ENCODE measurements around the gene OR10AD1.

Gene OR10AD1

GRCh38 chr12:48199774-48200221 lies 3.3 kb downstream of the OR10AD1 start:
- Mint-ChIP-seq H3K36me3 (ENCODE audit: low read depth) (peaks cover 32% of the 10 kb centered on the region), H3K27me3 (no peaks in the 10 kb centered on the region), H3K4me1 (peaks cover 36% of the 10 kb centered on the region), H3K27ac (peak overlapping the region; percentile 96), H3K9me3 (peaks cover 32% of the 10 kb centered on the region), H3K4me3 (peak overlapping the region; percentile 86)
- DNase-seq (no peak), ATAC-seq (no peak)

GRCh38 chr12:48198985-48199384 lies 4.1 kb downstream of the OR10AD1 start:
- Mint-ChIP-seq H3K27me3 (peaks cover 3% of the 10 kb centered on the region), H3K36me3 (ENCODE audit: low read depth) (peaks cover 25% of the 10 kb centered on the region), H3K9me3 (peaks cover 24% of the 10 kb centered on the region), H3K4me1 (peaks cover 36% of the 10 kb centered on the region), H3K4me3 (peak overlapping the region; percentile 86), H3K27ac (peak overlapping the region; percentile 96)
- ATAC-seq: no peak
- no peak for DNase-seq

GRCh38 chr12:48198672-48198971 lies 4.5 kb downstream of the OR10AD1 start:
- Mint-ChIP-seq H3K27ac (peak overlapping the region; percentile 96), H3K9me3 (peaks cover 21% of the 10 kb centered on the region), H3K36me3 (ENCODE audit: low read depth) (peaks cover 21% of the 10 kb centered on the region), H3K4me1 (peaks cover 36% of the 10 kb centered on the region), H3K27me3 (peaks cover 6% of the 10 kb centered on the region), H3K4me3 (peak overlapping the region; percentile 86)
- peak; percentile 14 for ATAC-seq
- no peak for DNase-seq

GRCh38 chr12:48197971-48198671 lies 5.0 kb downstream of the OR10AD1 start:
- Mint-ChIP-seq H3K36me3 (ENCODE audit: low read depth) (peaks cover 18% of the 10 kb centered on the region), H3K4me3 (peak overlapping the region; percentile 86), H3K9me3 (peaks cover 16% of the 10 kb centered on the region), H3K27me3 (peaks cover 7% of the 10 kb centered on the region), H3K27ac (peak overlapping the region; percentile 96), H3K4me1 (peaks cover 36% of the 10 kb centered on the region)
- DNase-seq: peak; percentile 92
- ATAC-seq: peak; percentile 99

- Mint-ChIP-seq H3K9me3 (peaks cover 10% of the 10 kb centered on the region), H3K4me1 (peaks cover 36% of the 10 kb centered on the region), H3K4me3 (peak overlapping the region; percentile 86), H3K27me3 (peaks cover 7% of the 10 kb centered on the region), H3K36me3 (ENCODE audit: low read depth) (peaks cover 14% of the 10 kb centered on the region), H3K27ac (peak overlapping the region; percentile 96)
- DNase-seq (no peak), ATAC-seq (peak; percentile 25)
Observed at GRCh38 chr12:48197549-48197970, 5.5 kb downstream of the OR10AD1 start.

- Mint-ChIP-seq H3K4me3 (no peak overlapping the region), H3K9me3 (no peaks in the 10 kb centered on the region), H3K27me3 (peaks cover 10% of the 10 kb centered on the region), H3K4me1 (peaks cover 19% of the 10 kb centered on the region), H3K27ac (no peak overlapping the region), H3K36me3 (ENCODE audit: low read depth) (no peaks in the 10 kb centered on the region)
- DNase-seq (no peak), ATAC-seq (no peak)
Observed at GRCh38 chr12:48194799-48195201, 8.3 kb downstream of the OR10AD1 start.

GRCh38 chr12:48193623-48194022 lies 9.5 kb downstream of the OR10AD1 start:
- Mint-ChIP-seq H3K4me3 (no peak overlapping the region), H3K9me3 (no peaks in the 10 kb centered on the region), H3K27me3 (peaks cover 10% of the 10 kb centered on the region), H3K4me1 (peaks cover 10% of the 10 kb centered on the region), H3K27ac (no peak overlapping the region), H3K36me3 (ENCODE audit: low read depth) (no peaks in the 10 kb centered on the region)
- DNase-seq (no peak), ATAC-seq (no peak)

- Mint-ChIP-seq H3K27ac (no peak overlapping the region), H3K9me3 (no peaks in the 10 kb centered on the region), H3K4me1 (peaks cover 10% of the 10 kb centered on the region), H3K36me3 (ENCODE audit: low read depth) (no peaks in the 10 kb centered on the region), H3K27me3 (peaks cover 10% of the 10 kb centered on the region), H3K4me3 (no peak overlapping the region)
- ATAC-seq (no peak), DNase-seq (no peak)
Observed at GRCh38 chr12:48192861-48193260, 10.2 kb downstream of the OR10AD1 start.

GRCh38 chr12:48191096-48191495 lies 12.0 kb downstream of the OR10AD1 start:
- no peak overlapping the region for H3K27ac Mint-ChIP-seq
- DNase-seq: no peak
- H3K9me3 Mint-ChIP-seq: no peaks in the 10 kb centered on the region
- H3K4me1 Mint-ChIP-seq: peaks cover 5% of the 10 kb centered on the region
- no peak overlapping the region for H3K4me3 Mint-ChIP-seq
- H3K27me3 Mint-ChIP-seq: peaks cover 15% of the 10 kb centered on the region
- ATAC-seq: no peak
- no peaks in the 10 kb centered on the region for H3K36me3 Mint-ChIP-seq (ENCODE audit: low read depth)

GRCh38 chr12:48189331-48190125 lies 13.6 kb downstream of the OR10AD1 start:
- peak; percentile 57 for ATAC-seq
- peaks cover 12% of the 10 kb centered on the region for H3K4me1 Mint-ChIP-seq
- peaks cover 30% of the 10 kb centered on the region for H3K27me3 Mint-ChIP-seq
- H3K36me3 Mint-ChIP-seq (ENCODE audit: low read depth): no peaks in the 10 kb centered on the region
- peak; percentile 72 for DNase-seq
- no peak overlapping the region for H3K4me3 Mint-ChIP-seq
- no peak overlapping the region for H3K27ac Mint-ChIP-seq
- no peaks in the 10 kb centered on the region for H3K9me3 Mint-ChIP-seq

GRCh38 chr12:48187916-48188695 lies 15.0 kb downstream of the OR10AD1 start:
- peaks cover 28% of the 10 kb centered on the region for H3K27me3 Mint-ChIP-seq
- no peak for ATAC-seq
- H3K4me3 Mint-ChIP-seq: no peak overlapping the region
- H3K36me3 Mint-ChIP-seq (ENCODE audit: low read depth): no peaks in the 10 kb centered on the region
- H3K9me3 Mint-ChIP-seq: no peaks in the 10 kb centered on the region
- DNase-seq: no peak
- no peak overlapping the region for H3K27ac Mint-ChIP-seq
- peaks cover 19% of the 10 kb centered on the region for H3K4me1 Mint-ChIP-seq

- DNase-seq: no peak
- peaks cover 33% of the 10 kb centered on the region for H3K4me1 Mint-ChIP-seq
- no peak for ATAC-seq
- H3K36me3 Mint-ChIP-seq (ENCODE audit: low read depth): no peaks in the 10 kb centered on the region
- no peaks in the 10 kb centered on the region for H3K9me3 Mint-ChIP-seq
- H3K27me3 Mint-ChIP-seq: peaks cover 34% of the 10 kb centered on the region
- H3K27ac Mint-ChIP-seq: no peak overlapping the region
- peak overlapping the region; percentile 37 for H3K4me3 Mint-ChIP-seq
Observed at GRCh38 chr12:48185181-48185919, 17.7 kb downstream of the OR10AD1 start.

- peak overlapping the region; percentile 61 for H3K27ac Mint-ChIP-seq
- DNase-seq: no peak
- H3K4me1 Mint-ChIP-seq: peaks cover 33% of the 10 kb centered on the region
Observed at GRCh38 chr12:48184549-48184922, 18.6 kb downstream of the OR10AD1 start.

More at GRCh38 chr12:48184549-48184922, 18.6 kb downstream of the OR10AD1 start:
- Mint-ChIP-seq H3K27me3 (peaks cover 34% of the 10 kb centered on the region), H3K4me3 (peak overlapping the region; percentile 85), H3K36me3 (ENCODE audit: low read depth) (no peaks in the 10 kb centered on the region), H3K9me3 (no peaks in the 10 kb centered on the region)
- no peak for ATAC-seq
